ENCODE measurements around the gene FNDC11.
A peak's percentile ranks its signal among the peaks of the same experiment; 100 is the strongest.
"Not testable (repeated sequence)": the region's sequence is repeated elsewhere in the genome, so short reads cannot be mapped to it uniquely, and the experiment has no call there.

FNDC11 gene, protein sequence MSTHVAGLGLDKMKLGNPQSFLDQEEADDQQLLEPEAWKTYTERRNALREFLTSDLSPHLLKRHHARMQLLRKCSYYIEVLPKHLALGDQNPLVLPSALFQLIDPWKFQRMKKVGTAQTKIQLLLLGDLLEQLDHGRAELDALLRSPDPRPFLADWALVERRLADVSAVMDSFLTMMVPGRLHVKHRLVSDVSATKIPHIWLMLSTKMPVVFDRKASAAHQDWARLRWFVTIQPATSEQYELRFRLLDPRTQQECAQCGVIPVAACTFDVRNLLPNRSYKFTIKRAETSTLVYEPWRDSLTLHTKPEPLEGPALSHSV

DNA sequence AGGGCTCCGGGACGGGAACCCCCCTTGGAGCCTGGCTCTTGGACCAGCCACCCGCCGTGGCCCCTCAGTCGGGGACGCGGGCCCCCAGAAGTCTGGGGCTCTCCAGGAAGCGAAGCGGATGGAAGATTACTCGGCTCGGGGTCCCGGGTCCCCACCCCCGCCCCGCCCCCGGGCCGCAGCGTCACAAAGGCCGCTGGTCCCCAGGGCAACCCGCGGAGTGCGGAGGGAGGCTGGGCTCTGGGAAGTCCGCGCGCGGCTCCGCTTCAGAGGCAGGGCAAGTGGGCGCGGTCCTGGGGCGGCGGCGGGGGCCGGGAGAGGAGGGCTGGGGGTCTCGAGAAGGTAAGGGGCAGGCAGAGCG is at the start of gene FNDC11:
TSS of gene FNDC11 (plus strand) at position 227 of the 358 bp plus-strand sequence. CDS start 1,505 bp downstream, outside the sequence.
- DNase-seq = no peak

DNA sequence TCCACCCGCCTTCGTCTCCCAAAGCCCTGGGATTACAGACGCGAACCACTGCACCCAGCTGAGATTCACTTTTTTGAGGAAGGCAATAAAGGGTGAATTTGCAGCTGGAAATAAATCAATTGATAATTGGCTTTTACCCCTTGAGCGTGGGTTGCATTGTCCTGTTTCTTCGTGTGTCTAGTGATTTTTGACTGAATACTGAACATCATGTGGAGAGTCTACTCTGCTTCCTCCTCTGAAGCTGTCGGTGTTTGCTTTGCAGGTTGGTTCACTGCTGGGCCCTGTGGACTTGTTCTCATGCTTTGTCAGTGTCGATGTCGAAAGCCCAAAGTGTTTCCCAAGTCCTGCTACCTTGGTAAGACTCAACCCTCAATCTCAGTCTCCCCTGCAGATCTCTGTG is 49.3 kb upstream of the FNDC11 start:
- DNase-seq = no peak

DNA sequence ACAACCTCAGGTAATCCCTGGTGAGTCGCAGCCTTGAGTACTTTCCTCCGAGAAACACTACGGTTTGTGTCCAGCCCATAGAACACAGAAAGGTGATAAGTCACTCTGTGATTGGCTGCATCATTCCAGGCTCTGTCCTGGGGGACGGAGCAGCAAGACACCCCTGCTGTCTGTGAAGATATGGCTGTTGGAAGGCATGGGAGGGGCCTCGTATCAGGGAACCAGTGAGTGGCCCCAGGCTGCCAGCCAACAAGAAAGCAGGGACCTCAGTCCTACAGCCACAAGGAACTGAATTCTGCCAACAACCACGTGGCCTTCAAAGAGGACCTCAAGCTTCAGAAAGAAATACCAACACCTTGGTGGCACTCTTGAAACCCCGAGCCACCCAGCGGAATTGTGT is 48.7 kb upstream of the FNDC11 start:
- no peak for DNase-seq

DNA sequence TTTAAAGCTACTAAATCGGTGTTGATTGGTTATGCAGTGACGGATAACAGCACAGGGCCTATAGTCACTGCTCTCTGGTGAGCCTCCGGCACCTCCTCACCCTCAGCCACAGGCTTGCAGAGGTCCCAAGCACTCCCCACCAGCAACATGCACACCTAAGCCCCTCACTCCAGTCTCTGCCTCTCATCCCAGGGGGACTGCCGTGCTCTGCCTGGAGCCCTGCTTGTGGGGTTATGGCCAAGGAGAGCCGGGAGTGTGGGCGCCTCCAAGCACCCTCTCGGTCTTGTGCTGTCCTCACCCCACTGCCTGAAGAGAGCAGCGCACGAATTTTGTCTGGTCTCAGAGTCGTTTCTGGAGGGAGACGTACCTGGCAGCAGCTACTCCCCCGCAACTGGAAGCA is 48.2 kb upstream of the FNDC11 start:
- DNase-seq = no peak

DNA sequence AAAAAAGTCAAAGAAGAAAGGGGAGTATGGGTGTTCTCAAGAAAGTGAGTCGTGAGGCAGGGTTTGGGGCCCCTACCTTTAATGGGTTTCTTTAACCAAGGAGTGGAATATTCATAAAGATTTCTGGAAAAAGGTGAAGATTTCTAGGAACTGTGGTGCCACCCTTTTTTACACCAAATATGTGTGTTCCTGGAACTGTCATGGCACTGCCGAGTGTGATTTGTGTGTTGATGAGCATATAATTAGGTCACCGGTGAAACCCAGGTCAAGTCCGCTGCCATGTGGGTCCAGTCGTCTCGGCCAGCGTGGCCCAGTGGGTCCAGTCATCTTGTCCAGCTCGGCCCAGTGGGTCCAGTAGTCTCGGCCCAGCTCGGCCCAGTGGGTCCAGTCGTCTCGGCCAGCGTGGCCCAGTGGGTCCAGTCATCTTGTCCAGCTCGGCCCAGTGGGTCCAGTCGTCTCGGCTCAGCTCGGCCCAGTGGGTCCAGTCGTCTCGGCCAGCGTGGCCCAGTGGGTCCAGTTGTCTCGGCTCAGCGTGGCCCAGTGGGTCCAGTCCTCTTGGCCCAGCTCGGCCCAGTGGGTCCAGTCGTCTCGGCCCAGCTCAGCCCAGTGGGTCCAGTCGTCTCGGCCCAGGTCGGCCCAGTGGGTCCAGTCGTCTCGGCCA is 46.7 kb upstream of the FNDC11 start:
- DNase-seq = no peak

DNA sequence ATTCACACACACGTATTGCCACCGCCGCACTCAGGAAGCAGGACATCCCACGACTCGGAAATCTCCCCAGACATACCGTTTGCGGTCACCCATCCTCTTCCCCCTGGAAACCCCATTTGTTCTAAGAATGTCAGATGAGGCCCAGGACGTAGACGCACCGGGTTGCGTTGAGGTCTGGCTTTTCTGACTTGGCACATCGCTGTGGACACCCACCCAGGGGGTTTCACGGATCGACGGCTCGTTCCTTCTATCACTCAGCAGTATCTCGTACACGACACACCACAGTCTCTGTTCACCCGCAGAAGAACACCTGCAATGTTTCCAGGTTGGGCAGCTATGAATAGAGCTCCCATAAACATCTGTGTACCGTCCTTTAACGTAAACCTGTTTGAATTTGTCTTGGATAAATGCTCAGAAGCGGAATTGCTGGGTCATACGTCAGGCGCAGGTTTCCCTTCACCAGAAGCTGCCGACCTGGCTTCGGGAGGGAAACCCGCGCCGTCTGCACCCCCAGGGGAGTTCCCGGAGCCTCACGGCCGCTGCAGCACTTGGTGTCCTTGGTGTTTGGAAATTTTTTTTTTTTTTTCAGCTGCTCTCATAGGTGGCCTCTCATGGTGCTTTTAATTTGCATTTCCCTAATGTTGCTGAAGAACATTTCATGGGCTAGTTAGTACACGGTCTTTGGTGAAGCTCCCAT is 45.7 kb upstream of the FNDC11 start:
- no peak for DNase-seq

GRCh38 chr20:63509088-63509564 is 44.8 kb upstream of the FNDC11 start:
- no peak for DNase-seq

DNA sequence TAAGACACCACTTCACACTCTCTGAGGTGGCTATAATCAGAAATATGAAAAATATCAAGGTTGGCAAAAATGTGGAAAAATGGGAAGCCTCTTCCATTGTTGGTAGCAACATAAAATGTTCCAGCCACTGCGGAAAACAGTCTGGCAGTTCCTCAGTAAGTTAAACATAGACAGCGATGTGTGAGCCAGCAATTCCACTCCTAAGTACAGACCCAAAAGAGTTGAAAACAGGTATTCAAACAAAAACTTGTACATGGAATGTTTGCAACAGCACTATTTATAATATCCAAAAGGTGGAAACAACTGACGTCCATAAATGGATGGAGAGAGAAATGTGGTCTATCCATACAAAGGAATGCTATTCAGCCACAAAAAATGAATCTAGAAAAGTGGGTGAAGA is 40.8 kb upstream of the FNDC11 start:
- no peak for DNase-seq

- DNase-seq = not testable (repeated sequence)
Observed at GRCh38 chr20:63514520-63514919, 39.4 kb upstream of the FNDC11 start.

- peak; percentile 40 for DNase-seq
Observed at GRCh38 chr20:63517376-63518309, 36.3 kb upstream of the FNDC11 start.

- DNase-seq = no peak
Observed at GRCh38 chr20:63518351-63518861, 35.6 kb upstream of the FNDC11 start.

GRCh38 chr20:63518946-63519667 is 34.9 kb upstream of the FNDC11 start:
- no peak for DNase-seq

GRCh38 chr20:63519668-63520503 is 34.1 kb upstream of the FNDC11 start:
- no peak for DNase-seq

DNA sequence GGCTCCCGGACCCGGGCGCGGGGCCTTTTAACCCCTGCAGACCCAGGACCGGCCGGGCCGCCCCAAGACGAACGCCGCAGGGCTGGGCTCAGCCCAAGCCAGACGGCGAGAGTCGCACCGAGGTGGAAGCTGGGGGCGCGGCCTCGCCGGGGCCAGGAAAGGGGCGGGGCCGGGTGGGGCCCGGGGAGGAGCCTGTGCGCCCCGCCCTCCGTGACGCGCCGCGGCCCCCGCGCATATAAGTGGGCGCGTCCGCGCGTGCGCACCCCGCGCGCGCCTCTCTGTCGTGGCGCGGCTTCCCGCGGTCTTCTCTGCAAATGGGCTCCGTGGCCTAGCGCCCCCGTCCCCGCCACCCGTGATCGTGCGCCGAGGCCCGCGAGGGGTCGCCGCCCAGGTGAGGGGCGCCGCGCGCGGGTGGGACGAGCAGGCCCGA is 33.4 kb upstream of the FNDC11 start, which contains the start of gene PPDPF:
TSS of gene PPDPF (plus strand) at position 262 of the 430 bp plus-strand sequence. CDS start 544 bp downstream, outside the sequence.
- DNase-seq = peak; percentile 79

GRCh38 chr20:63520934-63521601 is 32.9 kb upstream of the FNDC11 start:
- DNase-seq = peak; percentile 74

- DNase-seq = no peak
Observed at GRCh38 chr20:63521602-63522001, 32.4 kb upstream of the FNDC11 start.

DNA sequence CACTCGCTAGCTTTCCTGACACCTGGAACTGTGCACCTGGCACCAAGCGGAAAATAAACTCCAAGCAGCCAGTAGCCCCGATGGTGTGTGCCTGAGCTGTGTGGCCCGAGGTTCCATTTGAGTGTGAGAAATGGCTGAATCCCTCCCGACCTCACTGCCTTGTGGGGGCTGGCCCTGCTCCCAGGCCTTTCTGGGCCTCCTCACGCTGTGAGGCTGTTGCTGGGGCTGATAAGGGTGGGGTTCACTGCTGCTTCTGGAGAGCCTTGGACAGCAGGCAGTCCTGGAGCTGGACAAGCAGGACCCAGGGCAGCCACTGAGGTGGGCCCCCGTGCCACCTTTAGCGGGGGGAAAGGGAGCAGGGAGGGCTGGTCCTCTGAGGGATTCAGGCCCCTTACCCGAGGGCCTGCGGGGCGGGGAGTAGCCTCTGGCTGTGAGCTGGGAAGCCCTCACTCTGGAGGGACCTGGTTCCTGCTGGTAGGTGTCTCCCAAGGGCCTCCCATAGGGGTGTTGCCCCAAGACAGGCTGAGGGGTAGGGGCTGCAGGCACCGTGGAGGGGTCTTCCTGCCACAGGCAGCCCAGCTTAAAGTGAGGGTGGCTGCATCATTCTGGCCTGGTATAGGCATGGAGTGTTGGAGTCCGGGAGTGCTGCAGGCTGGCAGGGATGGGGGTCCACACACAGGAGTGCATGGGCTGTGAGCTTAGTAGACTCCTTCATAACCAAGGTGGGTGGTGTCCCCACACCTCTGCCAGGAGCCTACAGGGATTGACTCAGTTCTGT is 31.7 kb upstream of the FNDC11 start:
- no peak for DNase-seq

GRCh38 chr20:63522981-63523611 is 30.9 kb upstream of the FNDC11 start:
- DNase-seq = no peak

GRCh38 chr20:63525185-63525584 is 28.8 kb upstream of the FNDC11 start:
- no peak for DNase-seq
